Epithelial cell of esophagus (primary cell): Measurements from ENCODE around the gene HPSE.

Experiments used
- DNase-seq: peaks from one replicate; pipeline ENCODE4 v3.0.0; 2010; ENCODE audit warnings: low read depth
- H3K4me3 ChIP-seq: 2 replicates; pipeline ENCODE4 v1.5.1; 2011; ENCODE audit warnings: mild to moderate bottlenecking, low read length, control low read depth
- CTCF ChIP-seq: IDR thresholded peaks from 2 replicates; pipeline ENCODE4 v1.5.1; 2011; ENCODE audit warnings: low read depth, mild to moderate bottlenecking, low read length, control low read depth, inconsistent platforms; ENCODE audit not compliant: insufficient read depth; ENCODE audit errors: missing control alignments

Gene HPSE

DNA sequence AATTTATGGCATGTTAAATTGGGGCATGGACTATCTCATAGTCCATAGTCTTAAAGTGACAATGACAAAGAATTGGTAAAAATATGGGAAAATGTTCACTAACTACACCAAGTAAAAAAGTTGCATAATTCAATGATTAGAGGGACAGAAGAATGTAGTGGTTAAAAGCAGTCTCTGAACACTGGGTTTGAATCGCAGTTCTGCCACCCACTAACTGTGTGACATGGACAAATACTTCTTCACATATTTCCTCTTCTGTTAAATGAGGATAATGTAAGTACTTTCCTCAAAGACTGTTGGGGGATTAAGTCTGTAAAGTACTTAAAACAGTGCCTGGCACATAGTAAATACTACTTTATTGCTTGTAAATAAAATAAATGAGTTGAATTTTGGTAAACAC is 65.4 kb downstream of the HPSE start:
- DNase-seq, result no peak
- TF ChIP-seq CTCF, result no peak

DNA sequence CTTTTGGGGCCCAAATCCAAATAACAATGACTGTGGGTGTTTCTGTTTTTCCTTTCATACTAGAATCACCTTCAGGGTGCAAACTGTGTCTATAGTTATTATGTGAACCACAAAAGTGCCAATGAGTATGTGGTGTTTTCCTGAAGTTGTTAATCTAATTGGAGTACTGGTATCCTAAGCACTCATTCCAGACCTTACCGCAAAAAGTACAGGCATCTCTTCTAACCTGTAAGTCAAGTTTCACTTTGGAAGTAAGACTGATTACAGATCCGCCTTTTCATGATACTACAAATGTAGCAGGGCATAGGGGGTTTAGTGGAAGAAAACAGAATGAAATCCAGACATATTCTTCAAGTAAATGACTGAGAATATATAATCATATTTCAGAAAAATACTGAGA is 66.2 kb downstream of the HPSE start:
- no peak for TF ChIP-seq CTCF
- no peak for DNase-seq
- no peak overlapping the region for H3K4me3 ChIP-seq

More for the DNA sequence above, 65.4 kb downstream of the HPSE start:
- no peak overlapping the region for H3K4me3 ChIP-seq

GRCh38 chr4:83267830-83268475 is 66.7 kb downstream of the HPSE start:
- no peak overlapping the region for H3K4me3 ChIP-seq
- no peak for TF ChIP-seq CTCF
- no peak for DNase-seq

DNA sequence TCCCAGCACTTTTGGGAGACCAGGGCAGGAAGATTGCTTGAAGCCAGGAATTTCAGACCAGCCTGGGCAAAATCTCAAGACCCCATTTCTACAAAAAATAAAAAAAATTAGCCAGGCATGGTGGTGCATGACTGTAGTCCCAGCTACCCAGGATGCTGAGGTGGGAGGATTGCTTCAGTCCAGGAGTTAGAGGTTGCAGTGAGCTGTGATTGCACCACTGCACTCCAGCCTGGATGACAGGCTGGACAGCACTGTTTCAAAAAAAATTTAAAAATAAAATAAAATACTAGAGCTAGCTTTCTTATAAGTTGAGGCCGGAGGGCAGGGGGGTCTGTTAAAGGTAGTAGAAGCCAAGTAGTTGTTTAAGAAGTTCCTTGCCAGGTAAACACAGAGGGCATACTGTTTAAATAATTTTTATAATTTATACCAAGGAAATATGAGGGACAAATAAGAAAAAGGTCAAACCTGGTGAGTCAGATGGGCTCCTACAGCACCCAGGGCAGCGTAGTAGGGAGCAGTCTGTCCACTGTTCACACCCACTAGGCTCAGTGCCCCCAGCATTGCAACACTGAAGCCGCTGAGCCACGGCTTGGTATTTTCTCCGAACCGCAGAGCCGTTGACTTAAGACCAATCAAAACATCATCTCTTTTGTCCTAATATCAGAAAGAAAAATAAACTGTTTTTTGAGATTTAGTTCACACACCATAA is 67.4 kb downstream of the HPSE start:
- H3K4me3 ChIP-seq, result no peak overlapping the region
- no peak for TF ChIP-seq CTCF
- peak; percentile 68 for DNase-seq

DNA sequence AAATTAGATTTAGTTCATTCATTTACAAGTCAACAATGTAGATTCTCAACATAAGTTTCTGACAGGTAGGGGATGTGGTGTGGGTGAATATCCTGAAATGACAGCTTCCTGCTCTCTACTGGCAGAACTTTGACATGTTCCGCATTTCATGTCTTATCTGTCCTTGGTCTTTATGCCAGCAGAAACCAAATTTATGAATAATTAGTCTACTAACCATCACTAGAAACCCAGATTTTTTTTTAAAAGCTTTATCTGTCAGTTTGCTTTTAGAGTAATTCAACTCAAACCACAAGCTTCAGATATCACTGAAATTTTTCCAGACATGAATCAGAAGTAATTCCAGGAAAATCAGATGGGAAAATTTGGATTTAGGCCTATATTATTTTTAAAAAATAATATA is 68.0 kb downstream of the HPSE start:
- no peak for DNase-seq
- no peak overlapping the region for H3K4me3 ChIP-seq
- TF ChIP-seq CTCF, result no peak

DNA sequence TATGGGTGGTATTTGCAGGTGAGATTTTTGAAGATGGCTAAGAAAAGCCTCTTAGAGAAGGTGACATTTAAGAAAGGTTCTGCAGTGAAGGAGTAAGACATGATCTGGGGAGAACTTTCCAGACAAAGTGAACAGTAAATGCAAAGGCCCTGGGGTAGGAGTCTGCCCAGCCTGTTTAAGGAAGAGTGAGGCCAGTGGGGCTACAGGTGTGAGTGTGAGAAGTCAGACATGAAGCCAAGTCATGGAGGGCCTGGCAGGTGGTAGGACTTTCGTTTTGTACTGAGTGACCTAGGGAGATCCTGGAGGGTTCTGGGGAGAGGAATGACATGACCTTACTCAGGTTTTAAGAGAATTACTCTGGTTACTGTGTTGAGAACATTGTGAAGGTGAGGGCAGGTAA is 71.5 kb downstream of the HPSE start:
- H3K4me3 ChIP-seq, result no peak overlapping the region
- TF ChIP-seq CTCF, result no peak
- DNase-seq, result no peak

DNA sequence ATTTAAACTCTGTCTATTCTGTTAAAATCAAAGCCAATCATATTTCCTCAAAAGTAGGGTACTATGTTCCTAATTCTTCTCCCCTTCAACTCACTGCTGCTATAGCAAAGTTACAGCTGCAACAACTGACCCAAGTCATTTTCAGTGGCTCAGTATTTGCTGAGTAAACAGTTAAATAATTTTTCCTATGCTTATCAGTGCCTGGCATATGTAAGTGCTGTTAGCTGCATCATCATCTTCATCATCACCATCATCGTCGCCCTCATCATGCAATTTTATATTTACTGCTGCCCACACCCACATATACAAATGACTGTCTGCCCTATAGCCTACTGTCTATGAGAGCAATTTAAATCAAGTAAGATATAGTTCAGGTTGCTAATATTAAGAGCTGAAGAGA is 72.0 kb downstream of the HPSE start:
- DNase-seq, result no peak
- TF ChIP-seq CTCF, result no peak
- no peak overlapping the region for H3K4me3 ChIP-seq
